OCI-LY1 (cell line): ENCODE results near the gene ABHD16A.

Source experiments
- EZH2 ChIP-seq: fragments of 200-600 bp; sonication (generic), shearing (Covaris generic); IDR thresholded peaks from 2 replicates; pipeline ENCODE4 v1.8.0; 2017; ENCODE audit warnings: borderline replicate concordance, mixed run types, mild to moderate bottlenecking, antibody characterized with exemption, low read length, moderate library complexity, mixed read lengths
- TF ChIP-seq, protein P1 (sequence below): fragments of 200-600 bp; sonication (generic), shearing (Covaris generic); IDR thresholded peaks from 2 replicates; pipeline ENCODE4 v1.5.1; 2017; ENCODE audit warnings: mild to moderate bottlenecking, antibody characterized with exemption, low read length, moderate library complexity, mixed read lengths

DNA sequence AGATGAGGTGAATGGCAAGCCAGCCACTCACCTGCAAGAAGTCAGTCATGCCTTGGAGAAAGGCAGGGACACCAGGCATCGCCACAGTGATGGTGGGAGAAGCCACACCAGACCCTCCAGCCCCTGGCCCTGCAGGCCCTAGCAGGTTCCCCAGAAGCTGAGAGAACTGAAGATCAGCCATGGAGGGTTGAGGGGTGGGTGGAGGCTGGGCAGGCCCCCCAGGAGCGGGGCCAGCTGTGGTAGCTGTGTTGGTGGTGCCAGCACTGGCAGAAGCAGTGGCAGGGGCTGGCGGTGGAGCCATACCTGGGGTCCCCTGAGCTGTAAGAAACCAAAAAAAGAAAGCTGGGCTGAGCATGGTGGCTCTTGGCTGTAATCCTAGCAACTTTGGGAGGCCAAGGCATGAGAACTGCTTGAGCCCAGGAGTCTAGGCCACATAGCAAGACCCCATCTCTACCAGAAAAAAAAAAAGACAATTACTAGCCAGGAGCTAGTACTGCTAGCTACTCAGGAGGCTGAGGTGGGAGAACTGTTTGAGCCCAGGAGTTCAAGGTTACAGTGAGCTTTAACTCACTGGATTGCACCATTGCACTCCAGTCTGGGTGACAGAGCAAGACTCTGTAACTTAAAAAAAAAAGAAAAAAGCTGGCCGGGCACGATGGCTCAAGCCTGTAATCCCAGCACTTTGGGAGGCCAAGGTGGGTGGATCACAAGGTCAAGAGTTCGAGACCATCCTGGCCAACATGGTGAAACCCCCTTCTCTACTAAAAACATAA is 60.1 kb downstream of the ABHD16A start:
- TF ChIP-seq, protein P1, sequence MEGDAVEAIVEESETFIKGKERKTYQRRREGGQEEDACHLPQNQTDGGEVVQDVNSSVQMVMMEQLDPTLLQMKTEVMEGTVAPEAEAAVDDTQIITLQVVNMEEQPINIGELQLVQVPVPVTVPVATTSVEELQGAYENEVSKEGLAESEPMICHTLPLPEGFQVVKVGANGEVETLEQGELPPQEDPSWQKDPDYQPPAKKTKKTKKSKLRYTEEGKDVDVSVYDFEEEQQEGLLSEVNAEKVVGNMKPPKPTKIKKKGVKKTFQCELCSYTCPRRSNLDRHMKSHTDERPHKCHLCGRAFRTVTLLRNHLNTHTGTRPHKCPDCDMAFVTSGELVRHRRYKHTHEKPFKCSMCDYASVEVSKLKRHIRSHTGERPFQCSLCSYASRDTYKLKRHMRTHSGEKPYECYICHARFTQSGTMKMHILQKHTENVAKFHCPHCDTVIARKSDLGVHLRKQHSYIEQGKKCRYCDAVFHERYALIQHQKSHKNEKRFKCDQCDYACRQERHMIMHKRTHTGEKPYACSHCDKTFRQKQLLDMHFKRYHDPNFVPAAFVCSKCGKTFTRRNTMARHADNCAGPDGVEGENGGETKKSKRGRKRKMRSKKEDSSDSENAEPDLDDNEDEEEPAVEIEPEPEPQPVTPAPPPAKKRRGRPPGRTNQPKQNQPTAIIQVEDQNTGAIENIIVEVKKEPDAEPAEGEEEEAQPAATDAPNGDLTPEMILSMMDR, result no peak
- no peak for TF ChIP-seq EZH2
